ENCODE data around the gene HSD3B7.

Gene HSD3B7

GRCh38 chr16:30984669-30985400, at the start of gene HSD3B7:
Gene HSD3B7 (plus strand): TSS chr16:30985207. CDS start chr16:30985659, 452 bp downstream.
- TF ChIP-seq, protein P1, sequence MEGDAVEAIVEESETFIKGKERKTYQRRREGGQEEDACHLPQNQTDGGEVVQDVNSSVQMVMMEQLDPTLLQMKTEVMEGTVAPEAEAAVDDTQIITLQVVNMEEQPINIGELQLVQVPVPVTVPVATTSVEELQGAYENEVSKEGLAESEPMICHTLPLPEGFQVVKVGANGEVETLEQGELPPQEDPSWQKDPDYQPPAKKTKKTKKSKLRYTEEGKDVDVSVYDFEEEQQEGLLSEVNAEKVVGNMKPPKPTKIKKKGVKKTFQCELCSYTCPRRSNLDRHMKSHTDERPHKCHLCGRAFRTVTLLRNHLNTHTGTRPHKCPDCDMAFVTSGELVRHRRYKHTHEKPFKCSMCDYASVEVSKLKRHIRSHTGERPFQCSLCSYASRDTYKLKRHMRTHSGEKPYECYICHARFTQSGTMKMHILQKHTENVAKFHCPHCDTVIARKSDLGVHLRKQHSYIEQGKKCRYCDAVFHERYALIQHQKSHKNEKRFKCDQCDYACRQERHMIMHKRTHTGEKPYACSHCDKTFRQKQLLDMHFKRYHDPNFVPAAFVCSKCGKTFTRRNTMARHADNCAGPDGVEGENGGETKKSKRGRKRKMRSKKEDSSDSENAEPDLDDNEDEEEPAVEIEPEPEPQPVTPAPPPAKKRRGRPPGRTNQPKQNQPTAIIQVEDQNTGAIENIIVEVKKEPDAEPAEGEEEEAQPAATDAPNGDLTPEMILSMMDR (IDR thresholded peaks at IDR 0.05): peak; percentile 90

GRCh38 chr16:30937692-30938091, 47.3 kb upstream of the HSD3B7 start:
- TF ChIP-seq, protein P1 (IDR thresholded peaks at IDR 0.05): no peak

DNA sequence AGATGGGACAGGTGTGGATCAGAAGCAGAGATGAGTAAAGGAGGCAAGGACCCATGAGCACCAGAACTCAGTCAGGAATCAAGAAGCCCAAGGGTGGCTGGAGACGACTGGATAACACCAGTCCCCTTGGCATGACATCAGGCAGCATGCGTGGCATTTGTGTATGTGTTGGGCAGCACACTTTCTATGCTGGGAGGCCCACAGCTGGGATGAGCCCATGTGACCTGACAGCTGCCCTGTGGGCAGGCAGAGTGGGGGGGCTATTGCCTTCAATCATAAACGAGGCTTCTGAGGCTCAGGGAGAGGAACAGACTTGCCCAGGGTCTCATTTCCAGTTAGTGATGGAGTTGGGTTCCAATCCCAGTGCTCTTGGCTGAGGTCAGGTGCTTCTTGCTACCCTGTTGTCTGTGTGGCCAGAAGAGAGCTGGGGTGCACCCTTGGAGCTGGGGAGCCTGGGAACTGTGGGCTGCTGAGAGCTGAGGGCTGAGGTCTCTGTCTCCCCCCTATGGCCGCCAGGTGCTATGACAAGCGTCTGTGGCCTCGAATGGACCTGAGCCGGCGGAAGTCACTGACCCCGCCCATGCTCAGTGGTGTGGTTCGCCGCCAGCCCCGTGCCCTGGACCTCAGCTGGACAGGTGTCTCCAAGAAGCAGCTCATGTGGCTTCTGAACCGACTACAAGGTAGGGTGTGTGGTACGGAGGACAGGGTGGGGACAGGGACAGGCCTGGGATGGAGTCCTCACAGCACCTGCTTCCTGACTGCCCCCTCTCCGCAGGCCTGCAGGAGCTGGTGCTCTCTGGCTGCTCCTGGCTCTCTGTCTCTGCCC, 43.2 kb upstream of the HSD3B7 start:
- TF ChIP-seq, protein P1 (IDR thresholded peaks at IDR 0.05): peak; percentile 85

DNA sequence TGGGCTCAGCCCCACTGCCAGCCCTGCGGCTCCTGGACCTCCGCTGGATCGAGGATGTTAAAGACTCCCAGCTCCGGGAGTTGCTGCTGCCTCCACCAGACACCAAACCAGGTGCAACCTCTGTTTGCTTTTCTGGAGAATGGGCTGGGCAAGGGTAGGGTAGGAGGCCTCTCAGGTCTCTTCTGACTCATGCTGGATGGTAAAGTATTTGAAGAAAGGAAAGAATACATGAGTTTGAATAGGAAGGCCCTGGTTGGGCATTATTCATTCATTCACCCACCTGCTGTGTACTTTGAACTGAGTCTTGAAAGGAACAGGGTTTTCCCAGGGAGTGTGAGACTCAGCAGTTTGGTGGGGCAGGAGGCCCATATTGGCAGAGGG, 42.6 kb upstream of the HSD3B7 start:
- TF ChIP-seq, protein P1 (IDR thresholded peaks at IDR 0.05): no peak

DNA sequence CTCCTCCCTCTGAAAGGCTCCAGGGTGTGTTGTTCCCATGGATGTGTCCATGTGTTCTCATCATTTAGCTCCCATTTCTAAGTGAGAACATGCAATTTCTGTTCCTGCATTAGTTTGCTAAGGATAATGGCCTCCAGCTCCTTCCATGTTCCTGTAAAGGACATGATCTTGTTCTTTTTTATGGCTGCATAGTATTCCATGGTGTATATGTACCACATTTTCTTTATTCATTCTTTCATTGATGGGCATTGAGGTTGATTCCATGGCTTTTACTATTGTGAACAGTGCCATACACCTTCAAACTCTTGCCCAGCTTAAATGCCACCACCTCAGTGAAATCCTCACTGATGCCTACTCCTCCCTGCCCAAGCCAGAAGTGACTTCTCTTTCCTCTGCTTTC, 40.7 kb upstream of the HSD3B7 start:
- TF ChIP-seq, protein P1 (IDR thresholded peaks at IDR 0.05): no peak

DNA sequence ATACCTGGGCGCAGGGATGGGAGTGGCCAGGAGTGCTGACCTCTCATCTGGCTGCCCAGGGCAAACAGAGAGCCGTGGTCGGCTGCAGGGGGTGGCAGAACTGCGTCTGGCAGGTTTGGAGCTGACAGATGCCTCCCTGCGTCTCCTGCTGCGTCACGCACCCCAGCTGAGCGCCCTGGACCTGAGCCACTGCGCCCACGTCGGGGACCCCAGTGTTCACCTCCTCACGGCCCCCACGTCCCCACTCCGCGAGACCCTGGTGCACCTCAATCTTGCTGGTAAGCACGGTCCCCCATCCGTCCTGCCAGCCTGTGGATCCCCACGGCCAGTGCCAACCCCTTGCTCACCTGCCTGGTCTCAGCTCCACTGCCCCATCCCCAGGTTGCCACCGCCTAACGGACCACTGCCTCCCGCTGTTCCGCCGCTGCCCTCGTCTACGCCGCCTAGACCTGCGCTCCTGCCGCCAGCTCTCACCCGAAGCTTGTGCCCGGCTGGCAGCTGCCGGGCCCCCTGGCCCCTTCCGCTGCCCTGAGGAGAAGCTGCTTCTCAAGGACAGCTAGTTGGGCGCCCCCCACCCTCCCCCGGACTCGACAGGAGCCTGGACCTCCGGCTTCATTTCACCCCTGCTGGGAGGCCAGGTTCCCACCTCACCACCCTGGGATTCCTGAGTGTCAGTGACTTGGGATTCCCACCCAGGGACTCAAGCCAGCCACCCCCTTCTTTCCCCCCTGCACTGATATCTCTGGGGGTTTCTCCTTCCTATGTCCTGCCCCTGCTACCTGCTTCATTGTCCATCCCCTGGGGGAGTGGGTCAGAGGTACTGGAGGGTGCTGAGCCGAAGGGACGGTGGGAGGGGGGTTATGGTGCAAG, 38.1 kb upstream of the HSD3B7 start:
- TF ChIP-seq, protein P1 (IDR thresholded peaks at IDR 0.05): no peak

DNA sequence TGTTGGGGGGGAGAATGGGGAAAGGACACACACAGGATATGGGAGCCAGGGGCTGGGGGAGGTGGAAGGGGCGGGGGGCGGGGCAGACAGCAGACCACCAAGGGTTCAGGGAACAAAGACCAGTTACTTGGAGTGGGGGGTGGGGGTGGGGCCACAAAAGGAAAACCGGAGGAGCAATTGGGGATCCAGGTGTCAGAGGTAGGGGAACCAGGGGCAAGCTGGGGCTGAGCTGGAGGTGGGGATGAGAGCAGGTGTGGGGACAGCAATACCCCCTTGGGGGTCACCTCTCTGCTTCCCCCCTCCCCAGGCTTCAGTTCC, 37.5 kb upstream of the HSD3B7 start:
- TF ChIP-seq, protein P1 (IDR thresholded peaks at IDR 0.05): no peak

All from LNCAP (cell line).